Panc1 (cell line): Measurements from ENCODE around the gene TMTC2.

Experiments used
- POLR2AphosphoS5 ChIP-seq: IDR thresholded peaks from 2 replicates; pipeline ENCODE4 v1.6.1; 2012; ENCODE audit warnings: mild to moderate bottlenecking, low read depth, low read length, moderate library complexity
- TF ChIP-seq, protein P1 (sequence below): fragments of 450-650 bp; IDR thresholded peaks from 2 replicates; pipeline ENCODE4 v1.5.1; 2017; ENCODE audit warnings: mild to moderate bottlenecking

DNA sequence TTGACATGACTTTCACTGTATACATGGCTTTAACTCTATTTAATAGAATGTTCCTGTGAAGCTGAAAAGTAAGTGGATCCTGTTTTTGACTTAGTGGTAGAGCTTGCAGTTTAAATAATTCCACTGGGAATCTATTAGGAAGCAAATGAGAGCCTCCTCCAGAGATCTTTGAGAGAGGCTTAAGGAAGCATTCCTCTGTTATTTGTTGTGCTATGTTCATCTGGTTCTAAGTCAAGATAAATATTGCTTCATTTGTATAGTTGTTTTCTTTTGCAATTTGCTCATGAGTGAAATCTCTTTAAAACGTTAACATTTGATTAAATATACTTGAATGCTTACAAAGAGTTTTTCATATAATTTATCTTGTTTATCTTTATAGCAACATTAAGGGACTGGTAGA, 70.4 kb downstream of the TMTC2 start:
- TF ChIP-seq, protein P1, sequence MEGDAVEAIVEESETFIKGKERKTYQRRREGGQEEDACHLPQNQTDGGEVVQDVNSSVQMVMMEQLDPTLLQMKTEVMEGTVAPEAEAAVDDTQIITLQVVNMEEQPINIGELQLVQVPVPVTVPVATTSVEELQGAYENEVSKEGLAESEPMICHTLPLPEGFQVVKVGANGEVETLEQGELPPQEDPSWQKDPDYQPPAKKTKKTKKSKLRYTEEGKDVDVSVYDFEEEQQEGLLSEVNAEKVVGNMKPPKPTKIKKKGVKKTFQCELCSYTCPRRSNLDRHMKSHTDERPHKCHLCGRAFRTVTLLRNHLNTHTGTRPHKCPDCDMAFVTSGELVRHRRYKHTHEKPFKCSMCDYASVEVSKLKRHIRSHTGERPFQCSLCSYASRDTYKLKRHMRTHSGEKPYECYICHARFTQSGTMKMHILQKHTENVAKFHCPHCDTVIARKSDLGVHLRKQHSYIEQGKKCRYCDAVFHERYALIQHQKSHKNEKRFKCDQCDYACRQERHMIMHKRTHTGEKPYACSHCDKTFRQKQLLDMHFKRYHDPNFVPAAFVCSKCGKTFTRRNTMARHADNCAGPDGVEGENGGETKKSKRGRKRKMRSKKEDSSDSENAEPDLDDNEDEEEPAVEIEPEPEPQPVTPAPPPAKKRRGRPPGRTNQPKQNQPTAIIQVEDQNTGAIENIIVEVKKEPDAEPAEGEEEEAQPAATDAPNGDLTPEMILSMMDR: no peak
- no peak for TF ChIP-seq POLR2AphosphoS5
